Gastroesophageal sphincter (tissue), 3 donors: ENCODE measurements around the gene ERCC6L2.

ENCODE experiments used
- EP300 ChIP-seq: sonication (generic); formaldehyde crosslinking; IDR thresholded peaks from one replicate; pipeline ENCODE4 v1.6.1; 2017; ENCODE audit warnings: antibody characterized with exemption, mild to moderate bottlenecking
- POLR2A ChIP-seq, 2 donors: fragments of 450-650 bp; IDR thresholded peaks; one replicate each; pipeline ENCODE4 v1.6.1; 2017; ENCODE audit warnings: antibody characterized with exemption in 2 of 2, mild to moderate bottlenecking in 2 of 2, moderate library complexity in 1 of 2
- POLR2AphosphoS5 ChIP-seq: sonication (generic); formaldehyde crosslinking; IDR thresholded peaks from one replicate; pipeline ENCODE4 v1.6.1; 2017; ENCODE audit warnings: antibody characterized with exemption
- TF ChIP-seq, protein P1 (sequence below), 4 experiments: fragments of 200-600 bp in 2 of 4; fragments of 450-650 bp in 2 of 4; sonication (generic) in 1 of 4; IDR thresholded peaks; one replicate each; pipeline ENCODE4 v1.5.1; 2017 to 2019; ENCODE audit warnings: antibody characterized with exemption in 4 of 4, mild to moderate bottlenecking in 2 of 4, moderate library complexity in 2 of 4

DNA sequence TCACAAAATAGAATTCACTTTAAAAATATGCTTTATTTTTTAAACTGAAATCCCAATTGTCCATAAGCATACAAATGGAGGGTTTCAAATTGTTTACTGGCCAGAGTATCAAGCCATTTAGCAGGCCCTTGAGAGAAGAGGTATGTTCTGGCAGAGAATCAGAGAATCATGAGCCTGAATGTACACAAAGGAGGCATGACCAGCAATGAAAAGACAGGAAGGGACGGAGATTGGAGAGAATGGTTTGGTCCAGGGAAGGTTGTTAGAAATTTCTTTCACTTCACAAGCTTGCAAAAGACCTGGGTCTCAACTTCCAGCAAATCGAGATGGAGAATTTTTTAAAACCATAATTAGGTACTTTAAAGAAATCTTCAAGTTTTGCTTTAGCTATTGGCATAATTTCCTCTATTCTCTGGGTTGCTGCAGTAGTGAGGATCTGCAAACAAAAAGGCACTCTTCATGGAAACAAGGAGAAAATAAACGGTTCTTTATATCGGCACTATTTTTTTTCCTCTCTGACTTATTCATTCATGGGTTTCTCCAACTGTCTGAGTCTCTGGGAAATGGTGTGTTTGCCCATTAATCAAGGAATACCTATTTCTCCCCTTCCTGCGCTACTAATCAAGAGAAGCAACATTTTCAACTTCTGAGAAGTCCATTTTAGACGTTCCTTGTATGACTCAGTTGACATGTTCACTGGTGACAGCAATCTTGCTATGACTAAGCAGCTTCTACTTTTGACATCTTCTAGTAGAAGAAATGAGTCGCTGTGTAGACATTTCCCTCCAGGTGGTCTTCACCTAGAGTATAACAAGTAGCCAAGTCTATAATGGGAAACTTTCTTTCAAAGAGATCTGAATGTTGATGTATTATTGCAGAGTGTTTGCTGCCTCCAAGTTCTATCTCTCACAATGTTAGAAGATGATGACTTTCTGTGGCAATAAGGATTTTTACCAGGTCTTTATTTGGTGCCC, 23.1 kb upstream of the ERCC6L2 start:
- TF ChIP-seq EP300 (no peak), POLR2AphosphoS5 (no peak), POLR2A (IDR thresholded peaks at IDR 0.05) (no peak)
- TF ChIP-seq, protein P1, sequence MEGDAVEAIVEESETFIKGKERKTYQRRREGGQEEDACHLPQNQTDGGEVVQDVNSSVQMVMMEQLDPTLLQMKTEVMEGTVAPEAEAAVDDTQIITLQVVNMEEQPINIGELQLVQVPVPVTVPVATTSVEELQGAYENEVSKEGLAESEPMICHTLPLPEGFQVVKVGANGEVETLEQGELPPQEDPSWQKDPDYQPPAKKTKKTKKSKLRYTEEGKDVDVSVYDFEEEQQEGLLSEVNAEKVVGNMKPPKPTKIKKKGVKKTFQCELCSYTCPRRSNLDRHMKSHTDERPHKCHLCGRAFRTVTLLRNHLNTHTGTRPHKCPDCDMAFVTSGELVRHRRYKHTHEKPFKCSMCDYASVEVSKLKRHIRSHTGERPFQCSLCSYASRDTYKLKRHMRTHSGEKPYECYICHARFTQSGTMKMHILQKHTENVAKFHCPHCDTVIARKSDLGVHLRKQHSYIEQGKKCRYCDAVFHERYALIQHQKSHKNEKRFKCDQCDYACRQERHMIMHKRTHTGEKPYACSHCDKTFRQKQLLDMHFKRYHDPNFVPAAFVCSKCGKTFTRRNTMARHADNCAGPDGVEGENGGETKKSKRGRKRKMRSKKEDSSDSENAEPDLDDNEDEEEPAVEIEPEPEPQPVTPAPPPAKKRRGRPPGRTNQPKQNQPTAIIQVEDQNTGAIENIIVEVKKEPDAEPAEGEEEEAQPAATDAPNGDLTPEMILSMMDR (IDR thresholded peaks at IDR 0.05) = no peak
